Raji (cell line): ENCODE measurements around the gene PIAS2.

Experiments used
- POLR2A ChIP-seq: IDR thresholded peaks from 2 replicates; pipeline ENCODE4 v1.6.1; 2011; ENCODE audit warnings: low read depth, low read length, control low read depth; ENCODE audit not compliant: insufficient read depth

The PIAS2 gene

DNA sequence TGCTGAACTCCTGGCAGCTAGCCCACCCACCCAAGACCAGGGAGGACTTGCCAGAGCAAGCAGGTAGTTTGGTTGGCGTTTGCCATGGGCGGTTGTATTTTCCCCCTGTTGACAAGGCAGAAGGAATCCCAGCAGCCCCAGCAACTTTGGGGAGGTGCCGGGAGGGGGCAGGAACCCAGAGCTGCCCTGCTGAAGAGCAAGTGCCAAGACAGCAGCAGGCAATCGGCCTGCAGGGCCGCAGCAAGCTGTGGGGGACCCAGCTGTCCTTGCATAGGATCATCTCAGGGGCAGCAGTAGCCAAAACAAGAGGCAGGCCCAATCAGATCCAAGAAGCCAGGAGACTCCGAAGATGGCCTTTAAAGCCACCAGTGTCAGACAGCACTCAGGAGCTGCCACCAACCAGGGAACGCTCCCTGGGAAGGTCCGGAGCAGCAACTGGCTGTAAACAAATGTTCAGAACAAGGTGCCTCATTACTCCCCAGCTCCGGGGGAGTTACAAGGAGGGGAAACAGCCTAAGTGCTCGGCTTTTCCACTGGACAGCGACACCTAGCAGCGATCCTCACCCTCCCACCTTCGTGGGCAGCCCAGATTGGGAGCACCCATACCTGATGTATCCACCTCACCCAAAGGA lies 162.5 kb downstream of the PIAS2 start:
- TF ChIP-seq POLR2A, result no peak

GRCh38 chr18:46754188-46754587 lies 163.1 kb downstream of the PIAS2 start:
- no peak for TF ChIP-seq POLR2A
